Measurements from ENCODE around the gene EXOC4. TPM values are rescaled to one million over a fixed set of nuclear protein-coding genes. Genes with fewer than 3 reads are reported as not detected.

The EXOC4 gene
- polyA plus RNA-seq, 1 experiment, result 45.9 TPM

- no peaks in the 10 kb centered on the region for H3K36me3 ChIP-seq (ENCODE audit: control insufficient read depth, insufficient read depth, low read length)
- POLR2A ChIA-PET, result no interaction called here
Measured at GRCh38 chr7:133364959-133365690, 112.2 kb downstream of the EXOC4 start.

GRCh38 chr7:133365917-133366316, 113.0 kb downstream of the EXOC4 start:
- CTCF ChIA-PET, result no interaction called here
- DNase-seq (ENCODE audit: low read depth), result no peak
- POLR2A ChIA-PET, result no interaction called here

More at GRCh38 chr7:133364959-133365690, 112.2 kb downstream of the EXOC4 start:
- TF ChIP-seq CTCF (IDR thresholded peaks at IDR 0.05; ENCODE audit: insufficient read depth, low read depth, low read length), result no peak
- Histone ChIP-seq H3K27me3 (ENCODE audit: control insufficient read depth, insufficient read depth, low read length) (no peaks in the 10 kb centered on the region), H3K4me3 (ENCODE audit: low read depth, low read length) (no peak overlapping the region)
- CTCF ChIA-PET, result no interaction called here
- no peak for DNase-seq (ENCODE audit: low read depth)

GRCh38 chr7:133367561-133367960, 114.7 kb downstream of the EXOC4 start:
- Histone ChIP-seq H3K4me3 (ENCODE audit: low read depth, low read length) (no peak overlapping the region), H3K27me3 (ENCODE audit: control insufficient read depth, insufficient read depth, low read length) (no peaks in the 10 kb centered on the region), H3K36me3 (ENCODE audit: control insufficient read depth, insufficient read depth, low read length) (no peaks in the 10 kb centered on the region)
- CTCF ChIA-PET, result no interaction called here
- DNase-seq (ENCODE audit: low read depth), result no peak
- POLR2A ChIA-PET, result no interaction called here
- no peak for TF ChIP-seq CTCF (IDR thresholded peaks at IDR 0.05; ENCODE audit: insufficient read depth, low read depth, low read length)

More at GRCh38 chr7:133365917-133366316, 113.0 kb downstream of the EXOC4 start:
- Histone ChIP-seq H3K36me3 (ENCODE audit: control insufficient read depth, insufficient read depth, low read length) (no peaks in the 10 kb centered on the region), H3K4me3 (ENCODE audit: low read depth, low read length) (no peak overlapping the region), H3K27me3 (ENCODE audit: control insufficient read depth, insufficient read depth, low read length) (no peaks in the 10 kb centered on the region)
- TF ChIP-seq CTCF (IDR thresholded peaks at IDR 0.05; ENCODE audit: insufficient read depth, low read depth, low read length), result no peak

- ChIA-PET CTCF (interaction anchor here (0.9 kb wide), 1 partner anchor 25 kb away, joined by 3 read pairs; no protein-coding TSS in a partner anchor), POLR2A (no interaction called here)
- DNase-seq (ENCODE audit: low read depth), result no peak
- Histone ChIP-seq H3K4me3 (ENCODE audit: low read depth, low read length) (no peak overlapping the region), H3K36me3 (ENCODE audit: control insufficient read depth, insufficient read depth, low read length) (no peaks in the 10 kb centered on the region), H3K27me3 (ENCODE audit: control insufficient read depth, insufficient read depth, low read length) (no peaks in the 10 kb centered on the region)
- TF ChIP-seq CTCF (IDR thresholded peaks at IDR 0.05; ENCODE audit: insufficient read depth, low read depth, low read length), result no peak
Measured at GRCh38 chr7:133369130-133369529, 116.3 kb downstream of the EXOC4 start.

- Histone ChIP-seq H3K27me3 (ENCODE audit: control insufficient read depth, insufficient read depth, low read length) (no peaks in the 10 kb centered on the region), H3K4me3 (ENCODE audit: low read depth, low read length) (no peak overlapping the region), H3K36me3 (ENCODE audit: control insufficient read depth, insufficient read depth, low read length) (no peaks in the 10 kb centered on the region)
- DNase-seq (ENCODE audit: low read depth), result no peak
- POLR2A ChIA-PET, result no interaction called here
- TF ChIP-seq CTCF (IDR thresholded peaks at IDR 0.05; ENCODE audit: insufficient read depth, low read depth, low read length), result no peak
- CTCF ChIA-PET, result no interaction called here
Measured at GRCh38 chr7:133371616-133372015, 118.7 kb downstream of the EXOC4 start.
